GM21360 (cell line): Measurements from ENCODE around the gene LRBA.

Experiments
- ATAC-seq: cut with Tn5 transposase; IDR thresholded peaks from one replicate; pipeline ENCODE4 v1.9.1; 2021; ENCODE audit warnings: mild to moderate bottlenecking, moderate library complexity; ENCODE audit not compliant: unreplicated experiment

The LRBA gene

DNA sequence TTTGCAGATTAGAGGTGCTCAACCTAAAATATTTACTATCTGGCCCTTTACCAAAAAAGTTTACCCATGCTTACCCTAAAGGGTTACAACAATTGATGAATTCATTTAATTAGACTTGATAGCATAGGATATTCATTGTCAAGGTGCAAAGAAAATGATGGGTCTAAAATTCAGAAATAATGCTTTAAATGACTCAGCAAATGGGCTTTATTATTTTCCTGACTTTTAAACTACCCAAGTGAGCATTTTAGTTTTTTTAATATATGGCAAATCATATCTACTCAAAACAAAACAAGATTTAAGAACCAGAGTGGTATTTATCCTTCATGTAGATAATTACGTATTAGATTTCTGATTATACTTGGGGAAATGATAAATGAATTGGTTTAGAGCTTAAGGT, 701.1 kb downstream of the LRBA start:
- no peak for ATAC-seq

DNA sequence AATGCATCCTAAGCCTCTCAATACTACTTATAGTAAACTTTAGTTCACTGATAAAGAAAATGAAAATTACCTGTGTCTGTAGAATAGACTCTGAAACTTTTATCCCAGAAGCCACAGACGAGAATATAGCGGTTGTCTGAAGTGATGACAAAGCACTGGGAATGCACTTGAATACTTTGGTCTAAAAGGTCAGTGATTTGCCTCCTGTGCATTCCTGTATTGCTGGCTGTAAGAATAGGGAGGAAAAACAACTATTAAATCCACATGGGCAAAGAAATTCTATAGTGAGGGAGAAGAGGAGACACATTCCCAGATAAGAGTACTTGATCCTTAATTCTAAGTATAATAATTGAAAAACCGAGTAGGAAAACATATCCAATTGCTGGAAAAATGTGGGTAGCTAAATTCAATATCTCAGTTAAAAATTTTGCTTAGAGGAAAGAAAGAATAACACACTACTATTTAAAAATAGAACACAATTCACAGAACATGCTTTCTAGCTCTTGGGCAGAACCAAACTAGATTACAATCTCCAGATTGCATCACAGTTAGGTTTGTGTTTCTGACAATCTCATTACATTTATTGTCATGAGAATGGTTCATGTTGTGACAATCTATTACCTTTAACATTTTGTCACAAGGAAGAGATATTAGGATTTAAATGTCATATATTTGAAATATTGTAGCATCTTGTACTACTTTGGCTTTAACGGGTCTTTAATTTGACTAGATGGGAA, 704.8 kb downstream of the LRBA start:
- no peak for ATAC-seq

DNA sequence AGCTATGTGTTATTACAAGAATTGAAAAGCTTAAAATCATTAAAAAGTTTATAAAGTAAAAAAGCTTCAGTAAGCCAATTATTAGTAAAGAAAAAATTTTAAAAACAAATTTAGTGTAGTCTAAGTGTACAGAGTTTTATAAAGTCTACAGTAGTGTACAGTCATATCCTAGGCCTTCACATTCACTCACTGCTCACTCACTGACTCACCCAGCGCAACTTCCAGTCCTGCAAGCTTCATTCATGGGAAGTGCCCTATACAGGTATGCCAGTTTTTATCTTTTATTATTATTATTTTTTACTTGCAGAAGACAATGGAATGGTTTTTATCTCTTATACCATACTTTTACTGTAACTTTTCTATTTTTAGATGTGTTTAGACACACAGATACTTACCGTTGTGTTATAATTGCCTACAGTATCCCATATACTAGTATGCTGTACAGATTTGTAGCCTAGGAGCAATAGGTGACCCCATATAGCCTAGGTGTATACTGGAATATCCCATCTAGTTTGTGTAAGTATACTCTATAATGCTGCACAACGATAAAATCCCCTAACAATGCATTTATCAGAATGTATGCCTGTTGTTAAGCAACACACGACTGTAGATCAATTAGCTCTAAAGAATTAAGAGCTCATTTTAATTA, 706.1 kb downstream of the LRBA start:
- no peak for ATAC-seq

DNA sequence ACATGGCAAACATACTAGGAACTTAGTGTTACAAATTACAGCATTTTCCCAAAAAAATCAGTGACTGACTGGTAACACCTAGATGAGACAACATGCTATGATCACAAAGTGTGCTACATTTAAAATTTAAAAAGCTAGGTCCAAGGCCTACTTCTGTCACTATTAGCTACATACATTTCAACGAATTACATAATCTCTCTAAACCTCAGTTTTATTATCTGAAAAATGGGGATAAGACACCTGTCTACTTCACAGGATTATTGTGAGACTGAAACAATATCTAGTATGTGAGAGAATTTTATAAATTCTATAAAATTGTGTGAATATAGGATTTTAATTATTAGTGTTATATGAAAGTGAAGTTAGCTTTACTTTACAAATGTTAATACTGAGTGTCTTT, 708.4 kb downstream of the LRBA start:
- no peak for ATAC-seq

DNA sequence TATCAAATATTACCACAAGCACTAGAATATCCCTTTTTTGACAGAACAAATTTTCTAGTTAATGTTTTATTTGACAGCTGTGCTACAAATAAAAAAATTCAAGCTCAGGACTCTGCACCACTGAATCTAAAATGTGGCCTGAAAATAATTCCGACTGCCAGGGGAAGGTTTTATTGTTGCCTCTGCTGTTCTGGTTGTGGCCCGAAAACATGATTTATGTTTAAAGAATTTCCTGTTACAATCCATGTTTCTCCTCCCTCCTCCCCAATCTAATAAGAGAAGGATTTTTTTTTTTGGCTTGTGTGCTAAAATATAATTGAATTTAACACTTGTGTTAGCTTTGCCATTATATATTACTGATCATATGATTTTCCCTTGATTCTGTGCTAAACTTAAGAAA, 709.1 kb downstream of the LRBA start:
- no peak for ATAC-seq

DNA sequence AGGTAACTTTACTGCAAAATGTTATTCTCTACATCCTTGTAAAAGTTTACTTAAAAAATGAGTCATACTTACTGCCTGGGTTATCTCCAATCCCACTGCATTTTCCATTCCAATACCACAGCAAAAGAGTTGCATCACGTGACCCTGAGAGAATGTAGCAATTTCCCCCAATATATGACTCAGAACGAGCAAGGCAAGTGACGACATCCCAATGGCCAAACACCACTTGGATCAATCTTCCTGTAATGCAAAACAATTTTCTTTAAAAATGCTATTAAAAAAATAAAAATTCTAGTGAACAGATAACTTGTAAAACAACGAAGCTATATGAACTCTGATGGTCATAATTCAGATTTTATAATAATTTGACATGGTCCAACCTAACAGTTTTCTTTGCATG, 712.5 kb downstream of the LRBA start:
- no peak for ATAC-seq

DNA sequence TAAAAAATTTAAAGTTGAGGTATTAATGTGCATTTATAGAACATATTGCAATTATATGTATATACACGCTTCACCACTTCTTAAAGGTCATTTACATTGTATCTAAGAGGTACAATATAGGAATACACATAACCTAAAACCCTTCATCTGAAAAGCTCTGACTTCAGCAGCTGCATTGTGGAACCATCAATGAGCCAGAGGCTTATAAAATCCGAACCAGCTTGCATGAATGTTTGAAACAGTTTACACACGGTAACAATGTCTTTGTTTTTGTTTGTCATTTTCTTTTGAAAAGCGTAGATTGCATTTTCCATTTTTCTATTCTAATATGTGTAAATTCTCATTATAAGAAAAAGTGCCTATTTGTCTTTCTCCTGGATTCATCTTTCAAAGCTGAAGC, 715.3 kb downstream of the LRBA start:
- no peak for ATAC-seq

DNA sequence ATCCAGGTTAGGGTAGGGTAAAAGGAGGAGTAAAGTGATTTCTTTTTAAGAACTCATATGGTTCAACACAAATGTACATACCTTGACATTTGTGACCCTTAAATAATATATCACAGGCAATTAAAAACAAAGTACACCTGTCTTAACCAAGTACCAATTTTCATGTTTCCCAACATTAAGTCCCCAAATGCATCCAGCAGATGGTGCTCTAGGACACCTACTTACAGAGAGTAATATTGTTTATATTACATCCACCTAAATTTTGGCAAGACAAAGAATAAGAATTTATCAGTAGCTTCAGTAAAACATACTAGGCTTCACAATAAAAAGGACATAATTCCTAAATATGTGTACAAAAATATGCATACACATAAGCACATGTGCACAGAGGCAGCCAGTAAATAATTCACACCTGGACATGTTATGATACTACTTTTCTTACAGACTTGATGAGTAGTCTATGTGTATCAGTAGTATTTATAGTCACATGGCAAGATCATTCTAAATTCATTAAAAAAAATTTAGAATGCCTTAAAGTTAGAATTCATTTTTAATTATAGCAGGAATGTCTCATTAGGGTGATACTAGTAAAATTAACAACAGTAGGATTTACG, 717.1 kb downstream of the LRBA start:
- no peak for ATAC-seq

DNA sequence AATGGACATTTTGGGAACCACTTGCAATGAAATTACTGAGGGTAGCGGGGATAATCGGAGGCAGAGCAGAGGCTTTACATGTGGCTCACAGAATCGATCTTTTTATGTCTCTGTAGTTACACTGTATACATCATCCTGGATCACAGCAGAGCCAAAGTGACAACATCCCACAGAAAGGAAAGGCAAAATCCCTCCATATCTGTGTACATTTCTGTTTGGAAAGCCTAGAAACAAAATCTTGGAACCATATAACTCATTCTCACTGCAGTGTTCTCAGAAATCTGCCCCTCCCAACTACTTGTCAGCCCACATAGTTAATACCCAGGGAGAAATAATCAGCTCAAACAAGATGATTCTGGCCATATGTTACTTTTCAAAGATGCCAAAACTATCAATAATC, 725.2 kb downstream of the LRBA start:
- ATAC-seq = no peak

DNA sequence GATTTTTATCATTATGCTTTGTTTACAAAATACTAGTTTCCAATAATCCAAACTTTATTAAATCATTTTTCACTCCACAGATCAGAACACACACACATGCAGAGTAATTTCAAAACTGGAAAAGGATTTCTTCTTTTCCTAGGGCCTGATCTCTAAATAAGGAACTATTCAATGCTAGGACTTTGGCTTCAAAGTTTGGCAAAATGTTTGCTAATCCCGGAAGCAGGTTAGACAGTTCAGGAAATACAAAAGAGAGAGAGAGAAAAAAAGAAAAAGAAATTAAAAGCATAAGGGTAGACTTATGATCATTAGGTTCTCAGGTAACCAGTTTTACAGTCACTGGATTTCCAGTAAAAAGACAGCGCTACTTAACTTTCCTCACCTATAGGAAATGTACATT, 725.9 kb downstream of the LRBA start:
- ATAC-seq = no peak

DNA sequence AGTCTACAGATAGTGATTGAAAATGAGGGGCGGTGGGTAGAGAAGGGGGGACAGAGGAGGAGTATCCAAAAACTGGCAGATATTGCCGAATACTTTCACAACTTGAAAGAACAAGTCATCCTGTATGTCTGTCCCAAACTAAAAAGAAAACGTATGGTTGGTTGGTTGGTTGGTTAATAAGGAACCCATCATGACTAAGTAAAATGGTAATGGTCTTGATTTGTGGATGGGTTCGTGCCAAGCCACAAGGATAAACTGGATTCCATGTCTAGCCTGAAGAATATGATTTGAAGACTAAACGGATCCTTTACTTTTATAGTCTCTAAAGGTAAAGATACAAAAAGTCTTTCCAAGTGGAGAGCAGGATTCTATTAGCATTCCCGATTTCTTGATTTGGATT, 728.4 kb downstream of the LRBA start:
- no peak for ATAC-seq

DNA sequence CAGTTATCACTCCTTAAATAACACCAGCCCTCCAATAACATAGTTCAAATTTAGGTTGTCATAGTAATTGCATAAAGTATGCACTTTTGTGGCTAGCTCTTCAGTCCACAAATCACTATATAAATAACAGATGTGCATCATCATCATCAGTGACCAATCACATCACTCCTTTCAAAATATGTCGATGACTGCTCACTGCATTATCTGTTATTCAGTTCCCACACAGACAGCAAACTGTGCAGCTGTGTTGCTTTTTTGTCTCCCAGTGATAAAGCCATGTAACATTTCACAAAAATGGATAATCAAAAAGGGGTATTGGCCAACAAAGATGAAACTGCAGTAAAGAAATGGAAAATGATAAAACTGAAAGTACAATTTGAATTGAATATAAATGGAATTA, 731.4 kb downstream of the LRBA start:
- ATAC-seq = no peak

DNA sequence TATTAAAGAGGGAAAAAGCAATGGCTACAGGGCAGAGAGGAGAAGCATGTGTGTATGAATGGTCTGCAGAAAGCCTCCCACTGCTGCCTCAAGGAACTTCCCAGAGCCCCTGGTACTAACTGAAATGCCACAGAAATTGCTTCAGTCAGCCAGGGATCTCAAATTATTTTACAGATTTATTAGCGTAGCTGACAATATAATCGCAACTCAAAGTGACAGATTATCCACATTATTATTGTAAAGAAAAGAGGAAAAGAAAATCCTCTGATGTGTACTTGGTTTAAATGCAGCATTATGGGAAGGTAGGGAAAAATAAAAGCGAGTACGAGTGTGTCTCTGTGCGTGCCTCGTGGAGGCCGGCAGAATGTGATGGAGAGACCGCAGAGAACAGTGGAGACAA, 734.1 kb downstream of the LRBA start:
- no peak for ATAC-seq

DNA sequence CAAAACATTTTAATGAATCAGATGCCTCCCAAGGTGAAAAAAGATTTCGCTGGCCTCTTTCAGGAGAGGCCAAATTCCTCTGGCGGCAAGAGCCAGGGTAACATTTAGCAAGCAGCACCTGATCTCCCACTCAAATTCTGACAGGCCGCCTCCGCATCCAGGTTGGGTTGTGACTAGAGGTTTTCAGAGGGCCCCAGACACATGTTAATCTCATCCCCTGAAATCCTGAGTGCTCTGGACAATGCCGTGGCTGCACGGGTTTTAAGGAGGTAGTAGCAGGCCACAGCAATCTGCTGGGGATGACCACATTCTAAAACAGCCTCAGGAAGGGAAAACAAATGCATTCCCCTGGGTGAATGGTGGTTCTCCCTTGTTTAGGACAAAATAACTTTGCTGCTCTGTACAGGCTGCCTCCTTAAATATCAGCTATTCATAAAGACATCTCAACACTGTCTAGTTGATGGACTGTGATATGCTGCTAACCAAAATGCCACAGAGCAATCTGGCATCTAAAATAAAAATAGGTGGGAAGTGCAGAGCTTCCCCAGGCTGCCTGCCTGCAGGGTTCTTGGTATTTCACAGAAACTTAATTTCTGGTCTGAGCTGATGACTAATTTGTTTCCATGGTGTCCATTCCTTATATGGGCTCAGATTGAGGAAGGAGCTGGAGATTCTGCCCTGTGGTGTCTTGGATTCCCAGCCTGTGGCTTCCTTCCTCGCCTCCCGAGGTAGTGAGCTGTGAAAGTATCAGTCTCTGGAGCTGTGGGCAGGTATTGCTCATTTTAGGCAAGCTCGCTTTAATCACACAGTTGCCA, 734.8 kb downstream of the LRBA start:
- no peak for ATAC-seq

DNA sequence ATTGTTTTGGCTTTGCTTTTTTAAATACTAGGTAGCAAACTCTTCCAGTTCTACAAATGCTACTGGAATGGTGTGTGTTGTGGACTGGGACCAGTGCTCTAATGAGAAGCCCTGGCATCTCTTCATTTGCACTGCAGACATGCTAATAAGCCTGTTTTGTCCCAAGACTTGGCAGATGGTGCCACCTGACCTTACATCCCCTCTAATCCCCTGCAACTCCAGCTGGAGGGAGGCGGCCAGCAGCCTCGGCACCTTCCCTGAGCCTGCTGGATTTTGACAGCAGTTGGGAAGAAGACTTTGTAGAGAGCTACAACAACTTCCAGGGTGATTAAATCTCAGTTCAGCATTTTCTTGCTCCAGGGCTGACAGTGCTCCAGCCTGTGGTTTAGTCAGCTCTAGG, 736.9 kb downstream of the LRBA start:
- ATAC-seq = no peak

DNA sequence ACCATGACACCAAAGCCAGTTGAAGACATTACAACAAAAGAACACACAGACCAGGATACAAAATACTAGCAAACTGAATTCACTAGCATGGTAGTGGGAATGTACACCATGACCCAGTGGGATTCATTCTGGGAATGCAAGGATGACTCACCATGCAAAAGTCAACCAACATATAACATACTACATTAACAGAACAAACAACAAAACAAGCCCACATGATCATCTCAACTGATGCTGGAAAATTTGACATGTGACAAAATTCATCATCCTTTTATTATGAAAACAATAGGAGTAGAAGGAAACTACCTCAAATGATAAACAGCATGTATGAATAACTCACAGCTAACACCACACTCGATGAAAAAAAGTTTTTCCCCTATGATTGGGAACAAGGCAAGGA, 746.6 kb downstream of the LRBA start:
- no peak for ATAC-seq

DNA sequence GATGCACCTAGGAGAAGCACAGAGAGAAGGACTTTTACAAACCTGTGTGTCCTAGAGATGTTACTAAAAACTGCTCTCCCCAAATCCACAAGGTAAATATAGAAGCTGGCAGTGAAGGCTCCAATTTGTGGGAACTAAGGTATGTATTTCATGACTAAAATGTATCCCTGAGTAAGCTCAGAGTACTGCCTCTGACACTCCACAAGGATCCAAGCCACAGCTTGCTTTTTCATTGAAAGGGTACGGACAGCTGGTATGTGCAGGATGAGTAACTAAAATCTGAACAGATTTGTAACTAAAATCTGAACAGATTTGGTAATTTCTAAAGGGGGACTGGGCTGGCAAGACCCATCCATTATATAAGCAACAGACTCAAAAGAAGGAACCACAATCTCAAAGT, 749.3 kb downstream of the LRBA start:
- ATAC-seq = no peak

DNA sequence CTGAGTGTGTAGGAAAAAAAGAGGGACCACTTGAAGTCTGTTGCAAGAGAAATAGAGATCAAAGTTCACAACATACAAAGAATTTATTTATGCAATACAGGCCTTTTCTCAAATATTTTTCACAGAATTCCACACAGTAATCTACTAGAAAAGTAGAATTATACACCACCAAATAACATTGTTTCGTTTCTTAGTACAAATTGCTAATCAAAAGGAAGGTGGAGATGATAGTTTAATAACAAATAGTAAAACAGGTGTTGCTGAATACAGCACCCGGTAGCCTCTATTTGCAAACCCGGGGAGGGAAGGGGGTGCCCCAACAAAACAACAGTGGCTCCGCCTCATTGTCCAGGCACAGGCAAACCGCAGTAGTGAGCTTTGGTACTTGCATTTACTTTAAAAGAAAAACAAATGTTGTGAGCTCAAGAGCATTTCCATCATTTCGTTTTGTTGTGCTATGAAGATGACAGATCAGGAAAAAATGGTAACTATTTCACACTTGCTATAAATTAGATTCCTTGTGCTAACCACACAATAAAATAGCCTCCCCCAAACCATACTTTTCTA, 750.4 kb downstream of the LRBA start:
- no peak for ATAC-seq

DNA sequence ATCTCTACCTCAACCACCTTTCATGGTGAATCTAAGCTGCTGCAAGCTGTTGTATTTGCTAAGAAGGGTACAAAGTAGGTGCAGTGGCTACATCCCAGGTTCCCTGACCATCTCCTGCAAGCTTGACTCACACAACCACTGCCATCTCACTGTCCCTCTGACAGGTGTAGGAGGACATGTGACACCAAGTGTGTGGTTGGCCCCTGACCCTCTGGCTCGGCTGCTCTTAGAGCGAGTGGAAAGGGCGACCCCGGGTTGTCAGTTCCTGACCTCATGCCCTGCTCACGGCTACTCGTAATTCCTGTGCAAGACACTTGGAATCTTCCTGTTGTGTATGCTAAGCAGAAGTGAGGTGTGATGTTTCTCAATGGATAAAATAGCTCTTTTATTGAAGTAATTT, 752.5 kb downstream of the LRBA start:
- ATAC-seq = no peak

DNA sequence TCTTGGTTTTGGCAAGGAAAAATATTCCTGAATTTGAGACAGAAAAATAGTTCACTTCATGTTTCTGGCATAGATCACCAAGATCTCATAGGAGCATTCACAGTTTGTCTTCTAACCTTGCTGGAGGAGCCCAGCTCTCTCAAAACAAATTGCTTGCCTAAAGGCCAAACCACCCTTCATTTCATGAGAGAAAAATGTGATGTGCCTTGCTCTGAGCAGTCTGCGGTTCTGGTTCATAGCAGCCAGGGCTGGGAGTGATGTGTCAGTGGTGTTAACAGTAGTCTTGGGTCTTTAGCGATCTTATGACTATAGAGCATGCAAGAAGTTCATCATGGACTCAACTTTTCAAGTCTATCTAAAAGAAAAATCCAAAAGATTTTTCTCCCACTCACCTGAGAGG, 753.5 kb downstream of the LRBA start:
- ATAC-seq = no peak

DNA sequence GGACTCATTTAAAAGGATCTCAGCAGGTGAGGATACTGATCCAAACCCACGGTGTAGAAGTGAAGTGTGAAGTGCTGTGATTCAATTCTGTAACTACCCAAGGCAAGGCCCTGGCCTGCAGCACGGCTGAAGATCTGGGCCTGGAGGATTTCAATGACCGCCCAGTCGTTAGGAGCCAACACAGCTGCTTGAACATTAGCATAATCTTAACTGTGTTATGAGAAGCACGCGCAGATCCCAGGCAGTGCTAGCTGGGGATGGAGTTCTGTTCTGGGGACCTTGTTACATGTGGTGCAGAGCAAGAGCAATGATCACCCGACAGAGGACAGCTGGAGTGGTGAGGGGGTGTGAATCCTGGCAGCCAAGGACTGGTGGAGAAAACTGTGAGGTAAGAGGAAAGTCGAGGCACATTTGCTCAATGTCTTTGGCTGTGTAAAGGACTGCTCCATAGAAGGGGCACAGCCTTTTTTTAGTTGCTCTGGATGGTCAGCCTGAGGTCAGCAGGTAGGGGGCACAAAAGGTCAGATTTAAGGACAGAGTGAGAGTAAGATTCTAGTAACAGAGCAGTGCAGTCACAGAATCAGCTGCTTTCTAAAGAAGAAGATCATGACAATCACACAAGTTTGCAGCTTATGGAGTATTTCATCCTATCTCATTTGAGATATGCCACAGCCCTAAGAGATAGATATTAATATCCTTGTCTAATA, 755.1 kb downstream of the LRBA start:
- no peak for ATAC-seq
